Bronchial epithelial cell (primary cell): ENCODE measurements around the gene HERC4. TPM values are rescaled to one million over a fixed set of nuclear protein-coding genes. Genes with fewer than 3 reads are reported as not detected.

ENCODE experiments used
- DNase-seq: peaks from one replicate; pipeline ENCODE4 v3.0.0-alpha.2; 2010; ENCODE audit warnings: low read depth
- FAIRE-seq: peaks from 2 replicates; lab custom pipeline; 2011; peaks lifted over from hg19 to GRCh38; lab: Jason Lieb, UNC
- H3K27me3 ChIP-seq: 2 replicates; pipeline ENCODE4 v1.5.1; 2011; ENCODE audit warnings: low read length; ENCODE audit not compliant: control insufficient read depth, insufficient read depth
- H3K36me3 ChIP-seq: 2 replicates; pipeline ENCODE4 v1.5.1; 2011; ENCODE audit warnings: low read length; ENCODE audit not compliant: control insufficient read depth, insufficient read depth
- H3K4me3 ChIP-seq: 2 replicates; pipeline ENCODE4 v1.5.1; 2011; ENCODE audit warnings: mild to moderate bottlenecking, low read depth, low read length, control low read depth
- total RNA-seq: library from RNA; depleted of rRNA; stranded (reverse); fragments of >200 nt; gene quantifications from 2 replicates; pipeline ENCODE4 v1.2.1, GENCODE V29; 2014
- TF ChIP-seq, protein P1 (sequence below): IDR thresholded peaks from 2 replicates; pipeline ENCODE4 v1.5.1; 2011; ENCODE audit warnings: mild to moderate bottlenecking, moderate library complexity, low read length, control low read depth, inconsistent platforms; ENCODE audit not compliant: insufficient read depth, severe bottlenecking

HERC4 gene
- total RNA-seq, 1 donor from 2014 or later = 37.9 TPM

DNA sequence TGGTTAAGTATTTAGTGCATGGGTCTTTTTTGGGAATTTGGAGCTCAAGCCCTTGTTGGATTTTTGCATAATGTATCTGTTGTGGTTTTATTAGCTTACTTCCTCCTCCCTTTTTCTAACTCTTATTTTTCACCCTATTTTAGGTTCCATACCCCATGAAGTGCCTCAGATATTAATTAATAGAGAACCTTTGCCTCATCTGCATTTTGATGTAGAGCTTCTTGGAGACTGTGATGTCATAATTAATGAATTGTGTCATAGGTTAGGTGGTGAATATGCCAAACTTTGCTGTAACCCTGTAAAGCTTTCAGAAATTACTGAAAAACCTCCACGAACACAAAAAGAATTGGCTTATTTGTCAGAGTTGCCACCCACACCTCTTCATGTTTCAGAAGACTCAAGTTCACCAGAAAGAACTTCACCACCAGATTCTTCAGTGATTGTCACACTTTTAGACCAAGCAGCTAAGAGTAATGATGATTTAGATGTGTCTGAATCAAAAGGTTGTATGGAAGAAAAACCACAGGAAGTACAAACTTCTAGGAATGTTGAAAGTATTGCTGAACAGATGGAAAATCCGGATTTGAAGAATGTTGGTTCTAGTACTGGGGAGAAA lies 162.6 kb downstream of the HERC4 start:
- TF ChIP-seq, protein P1, sequence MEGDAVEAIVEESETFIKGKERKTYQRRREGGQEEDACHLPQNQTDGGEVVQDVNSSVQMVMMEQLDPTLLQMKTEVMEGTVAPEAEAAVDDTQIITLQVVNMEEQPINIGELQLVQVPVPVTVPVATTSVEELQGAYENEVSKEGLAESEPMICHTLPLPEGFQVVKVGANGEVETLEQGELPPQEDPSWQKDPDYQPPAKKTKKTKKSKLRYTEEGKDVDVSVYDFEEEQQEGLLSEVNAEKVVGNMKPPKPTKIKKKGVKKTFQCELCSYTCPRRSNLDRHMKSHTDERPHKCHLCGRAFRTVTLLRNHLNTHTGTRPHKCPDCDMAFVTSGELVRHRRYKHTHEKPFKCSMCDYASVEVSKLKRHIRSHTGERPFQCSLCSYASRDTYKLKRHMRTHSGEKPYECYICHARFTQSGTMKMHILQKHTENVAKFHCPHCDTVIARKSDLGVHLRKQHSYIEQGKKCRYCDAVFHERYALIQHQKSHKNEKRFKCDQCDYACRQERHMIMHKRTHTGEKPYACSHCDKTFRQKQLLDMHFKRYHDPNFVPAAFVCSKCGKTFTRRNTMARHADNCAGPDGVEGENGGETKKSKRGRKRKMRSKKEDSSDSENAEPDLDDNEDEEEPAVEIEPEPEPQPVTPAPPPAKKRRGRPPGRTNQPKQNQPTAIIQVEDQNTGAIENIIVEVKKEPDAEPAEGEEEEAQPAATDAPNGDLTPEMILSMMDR = no peak
- Histone ChIP-seq H3K36me3 (peaks cover 5% of the 10 kb centered on the region), H3K27me3 (no peaks in the 10 kb centered on the region), H3K4me3 (no peak overlapping the region)
- FAIRE-seq (no peak), DNase-seq (no peak)

- Histone ChIP-seq H3K27me3 (no peaks in the 10 kb centered on the region), H3K36me3 (peaks cover 2% of the 10 kb centered on the region), H3K4me3 (no peak overlapping the region)
- DNase-seq (no peak), FAIRE-seq (no peak)
- TF ChIP-seq, protein P1 = no peak
Measured at GRCh38 chr10:67903581-67903980, 171.5 kb downstream of the HERC4 start.

DNA sequence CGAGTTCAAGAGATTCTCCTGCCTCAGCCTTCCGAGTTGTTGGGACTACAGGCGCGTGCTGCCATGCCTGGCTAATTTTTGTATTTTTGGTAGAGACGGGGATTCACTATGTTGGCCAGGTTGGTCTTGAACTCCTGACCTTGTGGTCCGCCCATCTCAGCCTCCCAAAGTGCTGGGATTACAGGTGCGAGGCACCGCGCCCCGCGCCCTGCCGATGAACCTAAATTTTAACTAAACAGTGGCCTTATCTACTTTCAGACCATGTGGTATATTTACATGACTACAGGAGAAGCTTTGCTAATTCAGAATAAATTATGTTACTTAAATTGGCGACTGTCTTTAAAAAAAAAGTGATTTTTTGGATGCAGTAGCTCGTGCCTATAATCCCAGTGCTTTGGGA lies 181.4 kb downstream of the HERC4 start:
- Histone ChIP-seq H3K36me3 (peaks cover 8% of the 10 kb centered on the region), H3K4me3 (no peak overlapping the region), H3K27me3 (no peaks in the 10 kb centered on the region)
- TF ChIP-seq, protein P1 = no peak
- DNase-seq = no peak
- no peak for FAIRE-seq

GRCh38 chr10:67884842-67885670 lies 190.0 kb downstream of the HERC4 start:
- H3K36me3 ChIP-seq = peaks cover 6% of the 10 kb centered on the region
- DNase-seq (peak; percentile 50), FAIRE-seq (no peak)
- H3K27me3 ChIP-seq = no peaks in the 10 kb centered on the region
- TF ChIP-seq, protein P1 = no peak
- H3K4me3 ChIP-seq = peak overlapping the region; percentile 77

- DNase-seq (peak; percentile 69), FAIRE-seq (no peak)
- TF ChIP-seq, protein P1 = no peak
- H3K36me3 ChIP-seq = peaks cover 3% of the 10 kb centered on the region
- H3K4me3 ChIP-seq = peak within 1 kb of the TSS; percentile 77
- no peaks in the 10 kb centered on the region for H3K27me3 ChIP-seq
Measured at GRCh38 chr10:67884313-67884841, 190.7 kb downstream of the HERC4 start, which contains the start of gene SIRT1. Gene SIRT1, plus strand, starts transcription at chr10:67884656. Its CDS starts 66 bp downstream, at chr10:67884722.
